A549 (cell line): ENCODE measurements around the gene GPR108. TPM values are rescaled to one million over a fixed set of nuclear protein-coding genes. Genes with fewer than 3 reads are reported as not detected.
"Not testable (repeated sequence)": the region's sequence is repeated elsewhere in the genome, so short reads cannot be mapped to it uniquely, and the experiment has no call there.

Experiments used
- ATAC-seq, 2 experiments: fragments of 200-7000 bp in 1 of 2; fragments of >200 bp in 1 of 2; cut with Nextera tagmentation in 1 of 2; cut with Tn5 transposase in 1 of 2; 3 replicates each; pipeline versions ENCODE4 v1.8.0 to v1.9.1; 2018 to 2020; ENCODE audit warnings: mild to moderate bottlenecking in 1 of 2, moderate library complexity in 1 of 2
- CTCF ChIA-PET: fragments of 300-600 bp; sonication (Branson Sonifier 250); formaldehyde crosslinking; extraction: SDS; loops from one replicate; lab custom pipeline; 2021; ENCODE audit warnings: antibody characterized with exemption, inconsistent platforms; lab: Yijun Ruan, JAX
- POLR2A ChIA-PET: fragments of 350-600 bp; formaldehyde crosslinking; extraction: SDS; loops from one replicate; lab custom pipeline; 2021; ENCODE audit warnings: antibody characterized with exemption, inconsistent platforms; lab: Yijun Ruan, JAX
- DNase-seq, 2 experiments: peaks; one replicate each; pipeline versions ENCODE4 v3.0.0 to v3.0.0-alpha.2; 2011 to 2016; ENCODE audit warnings: low read depth in 1 of 2, low spot score in 1 of 2
- FAIRE-seq: peaks from 2 replicates; lab custom pipeline; 2011; peaks lifted over from hg19 to GRCh38; lab: Jason Lieb, UNC
- H3K27ac ChIP-seq, 2 experiments: fragments of >200 bp; sonication (Bioruptor Twin); formaldehyde crosslinking; 3 replicates each; pipeline ENCODE4 v1.5.1; 2016 to 2017
- H3K4me1 ChIP-seq: fragments of >200 bp; sonication (Bioruptor Twin); formaldehyde crosslinking; 3 replicates; pipeline ENCODE4 v1.6.1; 2016
- H3K4me2 ChIP-seq: fragments of >200 bp; sonication (Bioruptor Twin); formaldehyde crosslinking; 3 replicates; pipeline ENCODE4 v1.6.1; 2016
- H3K4me3 ChIP-seq: fragments of >200 bp; sonication (Bioruptor Twin); formaldehyde crosslinking; 3 replicates; pipeline ENCODE4 v1.5.1; 2016
- H3K9me3 ChIP-seq: fragments of >200 bp; sonication (Bioruptor Twin); formaldehyde crosslinking; 3 replicates; pipeline ENCODE4 v1.6.1; 2016
- CBX2 ChIP-seq: fragments of 200-600 bp; sonication (generic); IDR thresholded peaks from 2 replicates; pipeline ENCODE4 v1.6.1; 2016; ENCODE audit warnings: low read depth, mild to moderate bottlenecking, borderline replicate concordance
- CBX8 ChIP-seq: fragments of 200-600 bp; sonication (generic); IDR thresholded peaks from 2 replicates; pipeline ENCODE4 v1.6.1; 2016
- CEBPB ChIP-seq, 2 experiments: fragments of >200 bp in 1 of 2; sonication (Bioruptor Twin) in 1 of 2; formaldehyde crosslinking in 1 of 2; IDR thresholded peaks; 2 replicates each; pipeline ENCODE4 v1.6.1; 2012 to 2016
- CHD2 ChIP-seq: fragments of 150-350 bp; IDR thresholded peaks from 2 replicates; pipeline ENCODE4 v1.6.1; 2014; ENCODE audit warnings: low read length; ENCODE audit not compliant: partially characterized antibody
- EHF ChIP-seq: fragments of 250-450 bp; sonication (Bioruptor Pico); IDR thresholded peaks from 2 replicates; pipeline ENCODE4 v1.5.0; 2020; ENCODE audit warnings: mild to moderate bottlenecking
- EHMT2 ChIP-seq: fragments of 200-600 bp; sonication (generic); IDR thresholded peaks from 2 replicates; pipeline ENCODE4 v1.6.1; 2016; ENCODE audit warnings: antibody characterized with exemption, low read depth, mild to moderate bottlenecking, moderate library complexity
- FOSB ChIP-seq: fragments of 250-450 bp; sonication (Bioruptor Pico); IDR thresholded peaks from 2 replicates; pipeline ENCODE4 v1.5.0; 2020; ENCODE audit warnings: mild to moderate bottlenecking, moderate library complexity
- FOSL2 ChIP-seq, 2 experiments: fragments of 450-650 bp in 1 of 2; fragments of >200 bp in 1 of 2; sonication (Bioruptor Twin) in 1 of 2; formaldehyde crosslinking; IDR thresholded peaks; 2 replicates each; pipeline versions ENCODE4 v1.5.0 to v1.6.1; 2016 to 2020; ENCODE audit warnings: mild to moderate bottlenecking in 1 of 2, moderate library complexity in 1 of 2
- GATA3 ChIP-seq: IDR thresholded peaks from 2 replicates; pipeline ENCODE4 v1.6.1; 2012; ENCODE audit warnings: borderline replicate concordance
- HOXB13 ChIP-seq: fragments of 250-450 bp; sonication (Bioruptor Pico); IDR thresholded peaks from 2 replicates; pipeline ENCODE4 v1.5.0; 2020; ENCODE audit warnings: low read depth, mild to moderate bottlenecking, moderate library complexity
- HOXB5 ChIP-seq: fragments of 250-450 bp; sonication (Bioruptor Pico); IDR thresholded peaks from 2 replicates; pipeline ENCODE4 v1.5.0; 2020; ENCODE audit warnings: mild to moderate bottlenecking, moderate library complexity
- JUN ChIP-seq, 2 experiments: fragments of >200 bp; sonication (Bioruptor Twin); formaldehyde crosslinking; IDR thresholded peaks; 2 replicates in 1 of 2; 3 replicates in 1 of 2; pipeline ENCODE4 v1.6.1; 2016 to 2017
- JUNB ChIP-seq: fragments of >200 bp; sonication (Bioruptor Twin); formaldehyde crosslinking; IDR thresholded peaks from 2 replicates; pipeline ENCODE4 v1.6.1; 2016
- MAZ ChIP-seq: fragments of 150-350 bp; IDR thresholded peaks from 2 replicates; pipeline ENCODE4 v1.6.1; 2014; ENCODE audit warnings: antibody characterized with exemption, low read depth, low read length, borderline replicate concordance
- NPAS2 ChIP-seq: fragments of 250-450 bp; sonication (Bioruptor Pico); IDR thresholded peaks from 2 replicates; pipeline ENCODE4 v1.8.0; 2022; ENCODE audit warnings: mild to moderate bottlenecking, moderate library complexity, borderline replicate concordance
- NR3C1 ChIP-seq: fragments of >200 bp; sonication (Bioruptor Twin); formaldehyde crosslinking; IDR thresholded peaks from 3 replicates; pipeline ENCODE4 v1.6.1; 2017
- POLR2AphosphoS2 ChIP-seq: conservative IDR thresholded peaks from 2 replicates; pipeline ENCODE4 v1.6.1; 2012; ENCODE audit warnings: low read length, improper control_type of control experiment, inconsistent platforms
- RARB ChIP-seq: fragments of 250-450 bp; sonication (Bioruptor Pico); IDR thresholded peaks from 2 replicates; pipeline ENCODE4 v1.8.0; 2021; ENCODE audit warnings: mild to moderate bottlenecking, moderate library complexity
- ZC3H11A ChIP-seq: fragments of 450-650 bp; IDR thresholded peaks from 2 replicates; pipeline ENCODE4 v1.6.1; 2014; ENCODE audit warnings: antibody characterized with exemption, mild to moderate bottlenecking
- ZFP36 ChIP-seq: fragments of 450-650 bp; IDR thresholded peaks from 2 replicates; pipeline ENCODE4 v1.6.1; 2014; ENCODE audit warnings: borderline replicate concordance; ENCODE audit not compliant: partially characterized antibody
- ZNF302 ChIP-seq: fragments of 250-450 bp; sonication (Bioruptor Pico); IDR thresholded peaks from 2 replicates; pipeline ENCODE4 v1.9.0; 2021; ENCODE audit warnings: inconsistent platforms, mild to moderate bottlenecking, moderate library complexity
- WGBS: methylation state at CpG from one replicate; pipeline ENCODE4 v1.1.6; 2017; ENCODE audit errors: missing lambda C conversion rate; 5-methylcytosine and 5-hydroxymethylcytosine counted together
- polyA plus RNA-seq, 4 experiments: library from polyadenylated mRNA; depleted of rRNA in 3 of 4; stranded (reverse); fragments of >200 nt; fragmentation: RNase III in 1 of 4; extraction: RNeasy Plus Mini Kit Qiagen cat#74134 plus additional on column Dnase treatment in 1 of 4; gene quantifications; 2 replicates in 3 of 4; 3 replicates in 1 of 4; pipeline ENCODE4 v1.2.3, GENCODE V29; 2011 to 2017
- TF ChIP-seq, protein P1 (sequence below): fragments of 250-450 bp; sonication (Bioruptor Pico); IDR thresholded peaks from 2 replicates; pipeline ENCODE4 v1.5.0; 2021; ENCODE audit warnings: mild to moderate bottlenecking, moderate library complexity, borderline replicate concordance
- TF ChIP-seq, protein P2 (sequence below): IDR thresholded peaks from 2 replicates; pipeline ENCODE4 v1.6.1; 2012; ENCODE audit warnings: low read depth, borderline replicate concordance
- TF ChIP-seq, protein P3 (sequence below): IDR thresholded peaks from 2 replicates; pipeline ENCODE4 v1.6.1; 2012

The GPR108 gene
- polyA plus RNA-seq, 2 of the 4 experiments (the other 2 are of a cell fraction) = 36.4 to 50.2 TPM

DNA sequence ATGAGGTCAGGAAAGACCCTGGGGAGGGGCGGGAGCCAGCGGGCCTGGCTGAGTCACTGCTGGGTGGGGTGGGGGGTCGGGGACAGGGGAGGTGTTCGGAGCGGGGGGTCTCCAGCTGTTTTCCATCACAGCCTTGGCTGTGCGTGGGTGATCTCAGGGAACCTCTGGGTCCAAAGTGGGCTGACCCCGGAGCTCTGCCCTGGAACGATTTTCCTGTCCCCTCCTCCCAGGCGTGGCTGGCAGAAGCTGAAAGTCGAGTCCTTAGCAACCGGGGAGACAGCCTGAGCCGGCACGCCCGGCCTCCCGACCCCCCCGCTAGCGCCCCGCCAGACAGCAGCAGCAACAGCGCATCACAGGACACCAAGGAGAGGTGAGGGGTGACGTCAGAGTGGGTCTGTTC is 12.7 kb upstream of the GPR108 start:
- TF ChIP-seq RARB (CRISPR knock-in tag) = no peak
- TF ChIP-seq, protein P1, sequence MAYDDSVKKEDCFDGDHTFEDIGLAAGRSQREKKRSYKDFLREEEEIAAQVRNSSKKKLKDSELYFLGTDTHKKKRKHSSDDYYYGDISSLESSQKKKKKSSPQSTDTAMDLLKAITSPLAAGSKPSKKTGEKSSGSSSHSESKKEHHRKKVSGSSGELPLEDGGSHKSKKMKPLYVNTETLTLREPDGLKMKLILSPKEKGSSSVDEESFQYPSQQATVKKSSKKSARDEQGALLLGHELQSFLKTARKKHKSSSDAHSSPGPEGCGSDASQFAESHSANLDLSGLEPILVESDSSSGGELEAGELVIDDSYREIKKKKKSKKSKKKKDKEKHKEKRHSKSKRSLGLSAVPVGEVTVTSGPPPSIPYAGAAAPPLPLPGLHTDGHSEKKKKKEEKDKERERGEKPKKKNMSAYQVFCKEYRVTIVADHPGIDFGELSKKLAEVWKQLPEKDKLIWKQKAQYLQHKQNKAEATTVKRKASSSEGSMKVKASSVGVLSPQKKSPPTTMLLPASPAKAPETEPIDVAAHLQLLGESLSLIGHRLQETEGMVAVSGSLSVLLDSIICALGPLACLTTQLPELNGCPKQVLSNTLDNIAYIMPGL (CRISPR knock-in tag) = no peak
- TF ChIP-seq, all 56 proteins: peak for 0
- FAIRE-seq (no peak), ATAC-seq (no peak), DNase-seq (no peak)
- 89% methylated on average over 8 of the region's 20 CpGs for WGBS
- ChIA-PET CTCF (interaction anchor here (1.3 to 1.4 kb wide), 2 partner anchors 11 to 112 kb away, joined by 3 to 5 read pairs; no protein-coding TSS in a partner anchor), POLR2A (interaction anchor here (0.5 kb wide), 1 partner anchor 114 kb away, joined by 4 read pairs; no protein-coding TSS in a partner anchor)
- Histone ChIP-seq H3K27ac (peak overlapping the region in 1 of 2 experiments; percentile 49; a peak in 2 of 6 replicates), H3K4me3 (no peak overlapping the region), H3K4me1 (peaks cover 30% of the 10 kb centered on the region), H3K4me2 (no peak overlapping the region), H3K9me3 (no peaks in the 10 kb centered on the region)

DNA sequence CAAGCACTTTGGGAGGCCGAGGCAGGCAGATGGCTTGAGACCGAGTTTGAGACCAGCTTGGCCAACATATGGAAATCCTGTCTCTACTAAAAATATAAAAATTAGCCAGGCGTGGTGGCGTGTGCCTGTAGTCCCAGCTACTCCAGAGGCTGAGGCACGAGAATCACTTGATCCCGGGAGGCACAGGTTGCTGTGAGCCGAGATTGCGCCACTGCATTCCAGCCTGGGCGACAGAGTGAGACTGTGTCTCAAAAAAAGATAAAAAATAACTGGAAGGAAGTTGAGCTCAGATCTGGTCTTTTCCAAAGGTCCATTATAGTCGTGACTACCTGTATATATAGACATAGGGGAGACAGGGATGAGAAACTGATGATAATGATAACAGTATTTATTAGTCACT is 11.2 kb upstream of the GPR108 start:
- CTCF ChIA-PET = interaction anchor here (0.7 to 1.7 kb wide), 2 partner anchors 10 to 115 kb away, joined by 3 to 5 read pairs; no protein-coding TSS in a partner anchor
- POLR2A ChIA-PET, DNase-seq, H3K9me3 ChIP-seq, FAIRE-seq, ATAC-seq, H3K4me3 ChIP-seq: not testable (repeated sequence)
- 78% methylated on average over 10 of the region's 10 CpGs for WGBS
- H3K4me2 ChIP-seq = peak overlapping the region; percentile 8; the same call in 1 of the 3 replicates
- peak in 1 of 2 experiments; percentile 34; a peak in 1 of 4 replicates for TF ChIP-seq CEBPB (IDR thresholded peaks at IDR 0.05)
- peak overlapping the region in 1 of 2 experiments; percentile 43; a peak in 1 of 6 replicates for H3K27ac ChIP-seq
- H3K4me1 ChIP-seq = peaks cover 42% of the 10 kb centered on the region

DNA sequence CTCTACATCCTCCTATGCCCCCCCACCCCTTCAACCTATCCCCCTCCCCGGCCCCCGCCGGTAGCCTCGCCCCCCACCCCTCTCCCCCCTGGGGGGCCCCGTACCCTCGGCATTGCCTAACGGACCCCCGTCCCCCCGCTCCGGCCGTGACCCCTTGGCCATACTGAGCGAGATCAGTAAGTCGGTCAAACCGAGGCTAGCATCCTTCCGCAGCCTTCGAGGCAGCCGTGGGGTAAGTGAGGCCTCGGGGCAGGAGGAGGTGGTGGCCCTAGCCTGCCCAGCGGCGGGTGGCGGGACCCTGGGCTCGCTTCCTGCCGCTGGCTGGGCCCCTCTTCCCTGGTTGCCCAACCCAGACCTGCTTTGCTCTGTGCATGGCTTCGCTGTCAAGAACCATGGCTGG is 8.6 kb upstream of the GPR108 start:
- 100% methylated on average over 3 of the region's 24 CpGs for WGBS
- H3K4me1 ChIP-seq = peaks cover 66% of the 10 kb centered on the region
- H3K27ac ChIP-seq = peak overlapping the region; percentile 92 to 99
- no peaks in the 10 kb centered on the region for H3K9me3 ChIP-seq
- FAIRE-seq (no peak), DNase-seq (no peak), ATAC-seq (no peak)
- POLR2A ChIA-PET = no interaction called here
- H3K4me3 ChIP-seq = no peak overlapping the region
- TF ChIP-seq CHD2 = no peak
- TF ChIP-seq ZNF302 (CRISPR knock-in tag) = no peak
- no peak for TF ChIP-seq POLR2AphosphoS2
- TF ChIP-seq NPAS2 (CRISPR knock-in tag) = no peak
- TF ChIP-seq, protein P2, sequence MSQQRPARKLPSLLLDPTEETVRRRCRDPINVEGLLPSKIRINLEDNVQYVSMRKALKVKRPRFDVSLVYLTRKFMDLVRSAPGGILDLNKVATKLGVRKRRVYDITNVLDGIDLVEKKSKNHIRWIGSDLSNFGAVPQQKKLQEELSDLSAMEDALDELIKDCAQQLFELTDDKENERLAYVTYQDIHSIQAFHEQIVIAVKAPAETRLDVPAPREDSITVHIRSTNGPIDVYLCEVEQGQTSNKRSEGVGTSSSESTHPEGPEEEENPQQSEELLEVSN = no peak
- TF ChIP-seq ZFP36 = no peak
- no peak for TF ChIP-seq CBX2
- TF ChIP-seq JUNB = no peak
- CTCF ChIA-PET = interaction anchor here (6.3 kb wide), 1 partner anchor 117 kb away, joined by 36 read pairs; no protein-coding TSS in a partner anchor
- peak overlapping the region; percentile 67 for H3K4me2 ChIP-seq

DNA sequence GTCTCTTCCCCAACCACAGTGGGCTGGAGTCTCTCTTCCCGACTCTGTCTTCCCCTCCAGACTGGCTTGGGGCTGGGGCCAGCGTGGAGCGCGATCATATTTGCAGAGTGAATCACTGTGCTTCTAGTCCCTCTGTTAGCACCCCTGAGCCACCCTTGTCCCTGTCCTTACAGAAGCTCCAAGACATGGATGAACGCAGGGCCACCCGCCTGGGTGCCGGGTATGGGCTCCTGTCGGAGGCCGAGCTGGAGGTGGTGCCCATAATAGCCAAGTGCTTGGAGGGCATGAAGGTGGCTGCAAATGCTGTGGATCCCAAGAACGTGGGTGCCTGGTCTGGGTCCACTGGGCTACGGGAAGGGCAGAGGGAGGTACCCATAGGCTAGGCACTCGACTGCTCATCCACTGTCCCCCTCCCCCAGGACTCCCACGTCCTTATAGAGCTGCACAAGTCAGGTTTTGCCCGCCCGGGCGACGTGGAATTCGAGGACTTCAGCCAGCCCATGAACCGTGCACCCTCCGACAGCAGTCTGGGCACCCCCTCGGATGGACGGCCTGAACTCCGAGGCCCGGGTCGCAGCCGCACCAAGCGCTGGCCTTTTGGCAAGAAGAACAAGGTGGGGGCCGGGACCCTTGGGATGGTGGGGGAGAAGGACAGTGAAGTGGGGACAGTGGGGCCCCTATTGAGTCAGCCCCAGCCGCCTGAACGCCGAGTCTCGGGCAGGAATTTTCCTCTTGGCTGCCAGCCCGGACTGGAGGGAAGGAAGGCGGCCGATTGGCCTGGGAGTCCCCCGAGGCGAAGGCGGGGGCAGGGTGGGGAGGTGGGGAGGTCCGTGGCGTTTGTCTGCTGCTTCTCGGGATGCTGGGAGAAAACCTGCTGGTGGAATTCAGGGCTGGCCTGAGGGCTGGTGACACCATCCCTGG is 7.3 kb upstream of the GPR108 start:
- FAIRE-seq (no peak), ATAC-seq (peak; percentile 79), DNase-seq (peak; percentile 86 to 88)
- POLR2A ChIA-PET = interaction anchor here (1.0 to 1.3 kb wide), 2 partner anchors 119 to 214 kb away, joined by 3 read pairs; partner anchors contain the start of gene TNFSF9
- Histone ChIP-seq H3K27ac (peak overlapping the region; percentile 92 to 99), H3K9me3 (no peaks in the 10 kb centered on the region), H3K4me3 (peak overlapping the region; percentile 24; the same call in 1 of the 3 replicates), H3K4me1 (peaks cover 64% of the 10 kb centered on the region), H3K4me2 (peak overlapping the region; percentile 67)
- WGBS = 0% methylated on average over 8 of the region's 41 CpGs
- CTCF ChIA-PET = interaction anchor here (1.0 to 6.3 kb wide), 3 partner anchors 24 to 119 kb away, joined by 4 to 36 read pairs (median 4); no protein-coding TSS in a partner anchor
- no peak for TF ChIP-seq ZC3H11A
- TF ChIP-seq NR3C1 = no peak
- no peak for TF ChIP-seq FOSB
- 0 out of 2 replicates have a peak, but pooled peaks have one; percentile 33 for TF ChIP-seq FOSL2 (IDR thresholded peaks at IDR 0.05)
- TF ChIP-seq FOSL2 (CRISPR knock-in tag; IDR thresholded peaks at IDR 0.05) = peak; percentile 50
- no peak for TF ChIP-seq EHMT2
- TF ChIP-seq HOXB13 = no peak
- TF ChIP-seq, protein P3, sequence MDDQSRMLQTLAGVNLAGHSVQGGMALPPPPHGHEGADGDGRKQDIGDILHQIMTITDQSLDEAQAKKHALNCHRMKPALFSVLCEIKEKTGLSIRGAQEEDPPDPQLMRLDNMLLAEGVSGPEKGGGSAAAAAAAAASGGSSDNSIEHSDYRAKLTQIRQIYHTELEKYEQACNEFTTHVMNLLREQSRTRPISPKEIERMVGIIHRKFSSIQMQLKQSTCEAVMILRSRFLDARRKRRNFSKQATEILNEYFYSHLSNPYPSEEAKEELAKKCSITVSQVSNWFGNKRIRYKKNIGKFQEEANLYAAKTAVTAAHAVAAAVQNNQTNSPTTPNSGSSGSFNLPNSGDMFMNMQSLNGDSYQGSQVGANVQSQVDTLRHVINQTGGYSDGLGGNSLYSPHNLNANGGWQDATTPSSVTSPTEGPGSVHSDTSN = no peak
- peak; percentile 66; the same call in 1 of the 2 replicates for TF ChIP-seq GATA3
- peak; percentile 40 to 84; a peak in 3 of 5 replicates for TF ChIP-seq JUN (IDR thresholded peaks at IDR 0.05)
- 0 out of 2 replicates have a peak, but pooled peaks have one; percentile 49 for TF ChIP-seq EHF (CRISPR knock-in tag)
- no peak for TF ChIP-seq JUNB
- TF ChIP-seq MAZ = peak; percentile 9; the same call in 1 of the 2 replicates
- no peak for TF ChIP-seq CBX8
- TF ChIP-seq CBX2 = no peak
- TF ChIP-seq HOXB5 (CRISPR knock-in tag) = no peak
- TF ChIP-seq RARB (CRISPR knock-in tag) = no peak
